Activated gamma-delta T cell treated with anti-CD3 and anti-CD28 coated beads, Interleukin-2, amount 50 U/mL, for 16 hours (primary cell): ENCODE results near the gene BICC1.

Source experiments
- DNase-seq: peaks from one replicate; pipeline ENCODE4 v3.0.0-alpha.2; 2020; ENCODE audit warnings: low read depth

BICC1 gene

GRCh38 chr10:58782876-58783851, 270.5 kb downstream of the BICC1 start:
- no peak for DNase-seq

- DNase-seq, result no peak
Observed at GRCh38 chr10:58784361-58784760, 271.7 kb downstream of the BICC1 start.

GRCh38 chr10:58785354-58785753, 272.7 kb downstream of the BICC1 start:
- no peak for DNase-seq

- DNase-seq, result no peak
Observed at GRCh38 chr10:58791137-58791536, 278.5 kb downstream of the BICC1 start.

- DNase-seq, result no peak
Observed at GRCh38 chr10:58795560-58795959, 282.9 kb downstream of the BICC1 start.

- no peak for DNase-seq
Observed at GRCh38 chr10:58796242-58796641, 283.6 kb downstream of the BICC1 start.

GRCh38 chr10:58796824-58797223, 284.2 kb downstream of the BICC1 start:
- no peak for DNase-seq

- DNase-seq, result no peak
Observed at GRCh38 chr10:58797356-58797755, 284.7 kb downstream of the BICC1 start.

GRCh38 chr10:58802047-58802446, 289.4 kb downstream of the BICC1 start:
- DNase-seq, result no peak

- no peak for DNase-seq
Observed at GRCh38 chr10:58806323-58806722, 293.7 kb downstream of the BICC1 start.

- DNase-seq, result no peak
Observed at GRCh38 chr10:58806970-58807628, 294.4 kb downstream of the BICC1 start.

GRCh38 chr10:58807629-58808022, 295.0 kb downstream of the BICC1 start:
- no peak for DNase-seq

- DNase-seq, result no peak
Observed at GRCh38 chr10:58810751-58811150, 298.1 kb downstream of the BICC1 start.

- no peak for DNase-seq
Observed at GRCh38 chr10:58813573-58813972, 300.9 kb downstream of the BICC1 start.

GRCh38 chr10:58817201-58817846, 304.7 kb downstream of the BICC1 start:
- no peak for DNase-seq

- no peak for DNase-seq
Observed at GRCh38 chr10:58818900-58819299, 306.2 kb downstream of the BICC1 start.

GRCh38 chr10:58820386-58820785, 307.7 kb downstream of the BICC1 start:
- DNase-seq, result no peak

GRCh38 chr10:58820861-58821751, 308.4 kb downstream of the BICC1 start:
- no peak for DNase-seq

GRCh38 chr10:58821752-58822056, 309.0 kb downstream of the BICC1 start:
- DNase-seq, result no peak

- no peak for DNase-seq
Observed at GRCh38 chr10:58823983-58824382, 311.3 kb downstream of the BICC1 start.

GRCh38 chr10:58824396-58824795, 311.7 kb downstream of the BICC1 start:
- no peak for DNase-seq

- DNase-seq, result no peak
Observed at GRCh38 chr10:58826694-58827093, 314.0 kb downstream of the BICC1 start.
